ENCODE measurements around the gene NAV3.

NAV3 gene

GRCh38 chr12:78155546-78155945 is 324.9 kb downstream of the NAV3 start:
- TF ChIP-seq CTCF (IDR thresholded peaks at IDR 0.05; ENCODE audit: low read depth, low read length) (no peak), EZH2phosphoT487 (IDR thresholded peaks at IDR 0.05; ENCODE audit: low read depth) (no peak)

GRCh38 chr12:78156751-78157150 is 326.1 kb downstream of the NAV3 start:
- Histone ChIP-seq H3K27ac (ENCODE audit: low read length) (no peak overlapping the region), H3K79me2 (ENCODE audit: low read length) (no peaks in the 10 kb centered on the region), H4K20me1 (ENCODE audit: insufficient read depth, low read length) (no peaks in the 10 kb centered on the region), H3K36me3 (replicated peaks; ENCODE audit: low read depth, low read length) (no peaks in the 10 kb centered on the region), H3K4me3 (ENCODE audit: low read length) (no peak overlapping the region), H2AFZ (ENCODE audit: low read depth, low read length) (no peak overlapping the region), H3K27me3 (ENCODE audit: low read depth, low read length) (no peaks in the 10 kb centered on the region), H3K9ac (ENCODE audit: low read length) (no peak overlapping the region), H3K4me1 (ENCODE audit: low read length) (no peaks in the 10 kb centered on the region), H3K9me3 (ENCODE audit: insufficient read depth, low read length) (no peaks in the 10 kb centered on the region), H3K4me2 (ENCODE audit: low read length) (no peak overlapping the region)
- TF ChIP-seq EZH2phosphoT487 (IDR thresholded peaks at IDR 0.05; ENCODE audit: low read depth) (no peak), CTCF (IDR thresholded peaks at IDR 0.05; ENCODE audit: low read depth, low read length) (no peak)

More at GRCh38 chr12:78155546-78155945, 324.9 kb downstream of the NAV3 start:
- Histone ChIP-seq H3K27me3 (ENCODE audit: low read depth, low read length) (no peaks in the 10 kb centered on the region), H3K4me3 (ENCODE audit: low read length) (no peak overlapping the region), H4K20me1 (ENCODE audit: insufficient read depth, low read length) (no peaks in the 10 kb centered on the region), H3K9ac (ENCODE audit: low read length) (no peak overlapping the region), H3K4me2 (ENCODE audit: low read length) (no peak overlapping the region), H2AFZ (ENCODE audit: low read depth, low read length) (no peak overlapping the region), H3K79me2 (ENCODE audit: low read length) (no peaks in the 10 kb centered on the region), H3K4me1 (ENCODE audit: low read length) (no peaks in the 10 kb centered on the region), H3K9me3 (ENCODE audit: insufficient read depth, low read length) (no peaks in the 10 kb centered on the region), H3K36me3 (replicated peaks; ENCODE audit: low read depth, low read length) (no peaks in the 10 kb centered on the region), H3K27ac (ENCODE audit: low read length) (no peak overlapping the region)

- Histone ChIP-seq H3K4me1 (ENCODE audit: low read length) (no peaks in the 10 kb centered on the region), H3K36me3 (replicated peaks; ENCODE audit: low read depth, low read length) (no peaks in the 10 kb centered on the region), H3K4me3 (ENCODE audit: low read length) (no peak overlapping the region), H3K79me2 (ENCODE audit: low read length) (no peaks in the 10 kb centered on the region), H4K20me1 (ENCODE audit: insufficient read depth, low read length) (no peaks in the 10 kb centered on the region), H3K27me3 (ENCODE audit: low read depth, low read length) (no peaks in the 10 kb centered on the region), H2AFZ (ENCODE audit: low read depth, low read length) (no peak overlapping the region), H3K27ac (ENCODE audit: low read length) (no peak overlapping the region), H3K9me3 (ENCODE audit: insufficient read depth, low read length) (no peaks in the 10 kb centered on the region), H3K9ac (ENCODE audit: low read length) (no peak overlapping the region), H3K4me2 (ENCODE audit: low read length) (no peak overlapping the region)
- TF ChIP-seq EZH2phosphoT487 (IDR thresholded peaks at IDR 0.05; ENCODE audit: low read depth) (no peak), CTCF (IDR thresholded peaks at IDR 0.05; ENCODE audit: low read depth, low read length) (no peak)
Measured at GRCh38 chr12:78157199-78157598, 326.5 kb downstream of the NAV3 start.

GRCh38 chr12:78164154-78164553 is 333.5 kb downstream of the NAV3 start:
- no peak overlapping the region; the same call in 1 of the 2 replicates for H3K4me3 ChIP-seq (ENCODE audit: low read length)
- no peaks in the 10 kb centered on the region for H3K27me3 ChIP-seq (ENCODE audit: low read depth, low read length)
- no peak overlapping the region for H2AFZ ChIP-seq (ENCODE audit: low read depth, low read length)
- no peaks in the 10 kb centered on the region for H3K9me3 ChIP-seq (ENCODE audit: insufficient read depth, low read length)
- H3K36me3 ChIP-seq (replicated peaks; ENCODE audit: low read depth, low read length), result no peaks in the 10 kb centered on the region
- H3K79me2 ChIP-seq (ENCODE audit: low read length), result no peaks in the 10 kb centered on the region
- peaks cover 15% of the 10 kb centered on the region for H3K4me1 ChIP-seq (ENCODE audit: low read length)
- no peak overlapping the region for H3K9ac ChIP-seq (ENCODE audit: low read length)
- H3K27ac ChIP-seq (ENCODE audit: low read length), result peak overlapping the region; percentile 13; the same call in 1 of the 2 replicates
- TF ChIP-seq EZH2phosphoT487 (IDR thresholded peaks at IDR 0.05; ENCODE audit: low read depth) (no peak), CTCF (IDR thresholded peaks at IDR 0.05; ENCODE audit: low read depth, low read length) (no peak)
- H3K4me2 ChIP-seq (ENCODE audit: low read length), result peak overlapping the region; percentile 27
- no peaks in the 10 kb centered on the region for H4K20me1 ChIP-seq (ENCODE audit: insufficient read depth, low read length)

Measured in OCI-LY3 (cell line).